Measurements from ENCODE around the gene FAAP24.
"Not testable (repeated sequence)": the region's sequence is repeated elsewhere in the genome, so short reads cannot be mapped to it uniquely, and the experiment has no call there.

Gene FAAP24

GRCh38 chr19:33000510-33000909 is 28.5 kb downstream of the FAAP24 start:
- in situ Hi-C loops (cut with HindIII; ENCODE audit: low sequenced_read_pairs): no loop called here
- TF ChIP-seq CTCF (IDR thresholded peaks at IDR 0.05; ENCODE audit: low read depth, low read length): no peak
- DNase-seq (ENCODE audit: low read depth, low spot score): no peak
- H3K4me3 ChIP-seq (ENCODE audit: low read depth, low read length): no peak overlapping the region

DNA sequence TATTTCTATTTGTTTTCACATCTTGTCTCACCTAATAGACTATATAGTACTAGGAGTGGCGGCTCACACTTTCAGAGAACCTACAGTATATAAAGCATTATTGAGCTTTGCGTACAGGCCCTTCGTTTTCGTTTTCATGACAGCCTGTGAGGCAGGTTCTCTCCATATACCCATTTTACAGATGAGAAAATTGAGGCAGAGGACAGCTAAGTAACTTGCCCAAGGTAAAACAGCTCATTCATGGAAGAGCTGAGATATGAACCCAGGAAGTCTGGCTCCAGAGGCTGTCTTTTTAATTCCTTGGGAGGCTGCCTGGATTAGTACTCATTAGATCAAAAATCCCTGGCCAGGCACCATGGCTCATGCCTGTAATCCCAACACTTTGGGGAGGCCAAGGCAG is 28.9 kb downstream of the FAAP24 start:
- no peak for TF ChIP-seq CTCF (IDR thresholded peaks at IDR 0.05; ENCODE audit: low read depth, low read length)
- no peak for DNase-seq (ENCODE audit: low read depth, low spot score)
- no peak overlapping the region for H3K4me3 ChIP-seq (ENCODE audit: low read depth, low read length)
- in situ Hi-C loops (cut with HindIII; ENCODE audit: low sequenced_read_pairs): no loop called here

GRCh38 chr19:33002126-33002865 is 30.3 kb downstream of the FAAP24 start:
- in situ Hi-C loops (cut with HindIII; ENCODE audit: low sequenced_read_pairs); H3K4me3 ChIP-seq (ENCODE audit: low read depth, low read length); DNase-seq (ENCODE audit: low read depth, low spot score): not testable (repeated sequence)

DNA sequence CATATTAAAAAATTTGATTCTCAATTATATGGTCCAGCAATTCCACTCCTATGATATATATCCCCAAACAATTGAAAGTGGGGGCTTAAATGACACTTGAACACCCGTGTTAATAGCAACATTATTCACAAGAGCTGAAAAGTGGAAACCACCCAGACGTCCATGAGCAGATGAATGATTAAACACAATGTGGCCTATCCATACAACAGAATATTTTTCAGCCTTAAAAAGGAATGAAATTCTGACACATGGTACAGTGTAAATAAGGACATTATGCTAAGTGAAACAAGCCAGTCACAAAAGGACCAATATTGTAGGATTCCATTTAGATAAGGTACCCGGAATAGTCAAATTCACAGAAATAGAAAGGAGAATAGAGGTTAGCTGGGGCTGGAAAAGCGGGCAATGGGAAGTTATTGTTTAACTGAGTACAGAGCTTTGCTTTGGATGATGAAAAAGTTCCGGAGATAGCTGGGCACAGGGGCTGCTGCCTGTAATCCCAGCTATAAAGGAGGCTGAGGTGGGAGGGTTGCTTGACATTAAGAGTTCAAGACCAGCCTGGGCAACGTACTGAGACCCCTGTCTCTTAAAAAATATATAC is 31.5 kb downstream of the FAAP24 start:
- in situ Hi-C loops (cut with HindIII; ENCODE audit: low sequenced_read_pairs); DNase-seq (ENCODE audit: low read depth, low spot score); H3K4me3 ChIP-seq (ENCODE audit: low read depth, low read length): not testable (repeated sequence)

DNA sequence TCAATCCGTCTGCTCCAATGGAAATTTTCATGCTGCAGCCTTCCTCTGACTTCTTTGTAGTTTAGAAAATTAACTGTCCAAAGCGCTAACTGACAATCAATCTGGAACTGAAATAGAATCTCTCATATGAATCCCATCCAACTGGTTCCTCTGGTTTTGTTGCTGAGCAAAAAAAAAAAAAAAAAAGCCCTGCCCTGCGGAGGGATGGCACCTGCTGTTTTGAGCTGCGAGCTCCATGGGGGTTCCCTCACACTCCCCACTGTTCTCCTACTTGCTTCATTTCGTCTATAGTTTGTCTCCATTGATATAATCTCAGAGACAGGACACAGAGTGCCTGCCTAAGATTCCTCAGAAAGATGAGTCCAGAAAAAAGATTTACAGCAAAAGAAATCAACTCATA is 33.4 kb downstream of the FAAP24 start:
- no peak for TF ChIP-seq CTCF (IDR thresholded peaks at IDR 0.05; ENCODE audit: low read depth, low read length)
- H3K4me3 ChIP-seq (ENCODE audit: low read depth, low read length): no peak overlapping the region
- in situ Hi-C loops (cut with HindIII; ENCODE audit: low sequenced_read_pairs): no loop called here
- DNase-seq (ENCODE audit: low read depth, low spot score): no peak

DNA sequence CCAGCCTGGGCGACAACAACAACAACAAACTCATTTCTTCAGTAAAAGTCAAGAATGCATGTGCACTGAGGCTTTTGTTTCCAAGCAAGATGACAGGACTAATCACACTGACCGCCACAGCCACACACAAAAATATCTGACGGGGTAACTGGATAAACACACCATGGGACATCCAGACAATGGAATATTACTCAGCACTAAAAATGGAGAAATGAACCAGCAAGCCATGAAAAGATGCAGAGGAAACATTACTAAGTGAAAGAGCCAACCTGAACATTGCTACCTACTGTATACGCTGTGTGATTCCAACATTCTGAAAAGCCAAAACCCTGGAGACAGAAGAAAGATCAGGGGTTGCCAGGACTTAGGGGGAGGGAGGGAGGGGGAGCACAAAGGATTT is 36.7 kb downstream of the FAAP24 start:
- no peak overlapping the region for H3K4me3 ChIP-seq (ENCODE audit: low read depth, low read length)
- no peak for TF ChIP-seq CTCF (IDR thresholded peaks at IDR 0.05; ENCODE audit: low read depth, low read length)
- in situ Hi-C loops (cut with HindIII; ENCODE audit: low sequenced_read_pairs): no loop called here
- no peak for DNase-seq (ENCODE audit: low read depth, low spot score)

- DNase-seq (ENCODE audit: low read depth, low spot score); in situ Hi-C loops (cut with HindIII; ENCODE audit: low sequenced_read_pairs); H3K4me3 ChIP-seq (ENCODE audit: low read depth, low read length): not testable (repeated sequence)
These were observed 38.8 kb downstream of the FAAP24 start for GRCh38 chr19:33010891-33011290.

- in situ Hi-C loops (cut with HindIII; ENCODE audit: low sequenced_read_pairs): no loop called here
- H3K4me3 ChIP-seq (ENCODE audit: low read depth, low read length): no peak overlapping the region
- TF ChIP-seq CTCF (IDR thresholded peaks at IDR 0.05; ENCODE audit: low read depth, low read length): no peak
- DNase-seq (ENCODE audit: low read depth, low spot score): no peak
These were observed 50.6 kb downstream of the FAAP24 start for GRCh38 chr19:33022472-33023116.

Data from astrocyte of the spinal cord (primary cell).